ENCODE measurements around the gene FGL2.

DNA sequence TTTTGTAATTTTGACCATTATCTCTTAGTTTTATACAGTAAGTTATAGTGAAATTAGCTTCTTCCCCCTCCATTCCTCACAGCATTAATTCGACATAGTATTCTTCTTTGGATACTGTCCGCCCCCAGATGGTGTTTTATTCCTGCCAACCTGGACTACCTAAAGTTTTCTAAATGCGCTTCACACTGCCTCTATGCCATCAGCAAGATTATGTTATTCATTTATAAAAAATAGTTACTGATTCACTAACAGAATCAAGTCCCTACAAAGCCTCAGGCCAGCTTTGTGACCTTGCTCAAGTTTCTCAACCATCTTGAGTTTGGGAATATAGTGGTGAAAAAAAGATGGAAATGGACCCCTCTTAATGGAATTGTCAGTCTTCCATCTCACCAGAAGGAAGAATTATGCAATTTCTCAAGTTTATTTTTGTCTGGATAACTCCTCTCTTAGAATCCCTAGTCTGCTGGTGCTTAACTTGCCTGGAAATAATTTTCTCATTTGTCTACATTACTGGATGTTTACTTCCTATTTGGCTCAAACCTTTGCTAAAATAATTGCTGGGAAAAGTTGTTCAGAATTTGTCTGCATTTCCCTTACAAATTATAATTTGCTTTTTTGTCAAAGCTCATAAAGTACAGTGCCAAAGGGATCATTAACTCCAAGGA is 16.7 kb upstream of the FGL2 start:
- TF ChIP-seq POLR2AphosphoS5 (IDR thresholded peaks at IDR 0.05; ENCODE audit: borderline replicate concordance, low read depth, low read length) = no peak
- TF ChIP-seq EZH2 (IDR thresholded peaks at IDR 0.05) = no peak
